Smooth muscle cell (in vitro differentiated cells): Measurements from ENCODE around the gene TRIM2. TPM values are rescaled to one million over a fixed set of nuclear protein-coding genes. Genes with fewer than 3 reads are reported as not detected.
A peak's percentile ranks its signal among the peaks of the same experiment; 100 is the strongest.

ENCODE experiments used
- DNase-seq: peaks from one replicate; lab custom pipeline; 2025; ENCODE audit not compliant: unreplicated experiment; lab: John Stamatoyannopoulos, UW
- H2AFZ ChIP-seq: fragments of 200-600 bp; sonication (generic); 2 replicates; pipeline ENCODE4 v1.6.0; 2016; ENCODE audit warnings: antibody characterized with exemption, low read depth, mild to moderate bottlenecking
- H3F3A ChIP-seq: fragments of 200-600 bp; sonication (generic); 2 replicates; pipeline ENCODE4 v1.6.0; 2017; ENCODE audit warnings: antibody characterized with exemption, low read depth
- H3K27ac ChIP-seq: fragments of 200-600 bp; sonication (generic); 2 replicates; pipeline ENCODE4 v1.5.1; 2016; ENCODE audit warnings: low read depth, mild to moderate bottlenecking
- H3K27me3 ChIP-seq: fragments of 200-600 bp; sonication (generic); 2 replicates; pipeline ENCODE4 v1.6.1; 2016; ENCODE audit warnings: low read depth, mild to moderate bottlenecking
- H3K36me3 ChIP-seq: fragments of 200-600 bp; sonication (generic); 2 replicates; pipeline ENCODE4 v1.5.1; 2016; ENCODE audit warnings: low read depth
- H3K4me1 ChIP-seq: fragments of 200-600 bp; sonication (generic); 2 replicates; pipeline ENCODE4 v1.5.1; 2016; ENCODE audit warnings: low read depth
- H3K4me2 ChIP-seq: fragments of 200-600 bp; sonication (generic); 2 replicates; pipeline ENCODE4 v1.6.0; 2016; ENCODE audit warnings: mild to moderate bottlenecking
- H3K4me3 ChIP-seq: fragments of 200-600 bp; sonication (generic); 2 replicates; pipeline ENCODE4 v1.5.1; 2016; ENCODE audit warnings: mild to moderate bottlenecking
- H3K79me2 ChIP-seq: fragments of 200-600 bp; sonication (generic); 2 replicates; pipeline ENCODE4 v1.6.0; 2016; ENCODE audit warnings: low read depth, mild to moderate bottlenecking
- H3K9ac ChIP-seq: fragments of 200-600 bp; sonication (generic); 2 replicates; pipeline ENCODE4 v1.6.0; 2016; ENCODE audit warnings: low read depth
- H3K9me3 ChIP-seq: fragments of 200-600 bp; sonication (generic); replicated peaks from 2 replicates; pipeline ENCODE4 v1.5.1; 2016; ENCODE audit warnings: low read depth
- H4K20me1 ChIP-seq: fragments of 200-600 bp; sonication (generic); 2 replicates; pipeline ENCODE4 v1.6.0; 2016; ENCODE audit warnings: low read depth
- WGBS: methylation state at CpG from one replicate; pipeline ENCODE4 v1.1.7; 2016; ENCODE audit warnings: low lambda C conversion rate; 5-methylcytosine and 5-hydroxymethylcytosine counted together
- polyA plus RNA-seq: library from polyadenylated mRNA; unstranded; fragments of >200 nt; fragmentation: Nextera tagmentation; extraction: Ambion mirVana; gene quantifications from 2 replicates; pipeline ENCODE4 v1.2.1, GENCODE V29; 2016
- total RNA-seq: library from RNA; depleted of rRNA; stranded (reverse); fragments of >200 nt; gene quantifications from 2 replicates; pipeline ENCODE4 v1.2.3, GENCODE V29; 2014
- TF ChIP-seq, protein P1 (sequence below): fragments of 200-600 bp; sonication (generic); IDR thresholded peaks from 2 replicates; pipeline ENCODE4 v1.5.1; 2017; ENCODE audit warnings: borderline replicate concordance, mild to moderate bottlenecking, antibody characterized with exemption; ENCODE audit not compliant: insufficient read depth, poor library complexity, severe bottlenecking

The TRIM2 gene
- total and polyA plus RNA-seq, 2 experiments from 2014 or later = 9.1 to 33.4 TPM

DNA sequence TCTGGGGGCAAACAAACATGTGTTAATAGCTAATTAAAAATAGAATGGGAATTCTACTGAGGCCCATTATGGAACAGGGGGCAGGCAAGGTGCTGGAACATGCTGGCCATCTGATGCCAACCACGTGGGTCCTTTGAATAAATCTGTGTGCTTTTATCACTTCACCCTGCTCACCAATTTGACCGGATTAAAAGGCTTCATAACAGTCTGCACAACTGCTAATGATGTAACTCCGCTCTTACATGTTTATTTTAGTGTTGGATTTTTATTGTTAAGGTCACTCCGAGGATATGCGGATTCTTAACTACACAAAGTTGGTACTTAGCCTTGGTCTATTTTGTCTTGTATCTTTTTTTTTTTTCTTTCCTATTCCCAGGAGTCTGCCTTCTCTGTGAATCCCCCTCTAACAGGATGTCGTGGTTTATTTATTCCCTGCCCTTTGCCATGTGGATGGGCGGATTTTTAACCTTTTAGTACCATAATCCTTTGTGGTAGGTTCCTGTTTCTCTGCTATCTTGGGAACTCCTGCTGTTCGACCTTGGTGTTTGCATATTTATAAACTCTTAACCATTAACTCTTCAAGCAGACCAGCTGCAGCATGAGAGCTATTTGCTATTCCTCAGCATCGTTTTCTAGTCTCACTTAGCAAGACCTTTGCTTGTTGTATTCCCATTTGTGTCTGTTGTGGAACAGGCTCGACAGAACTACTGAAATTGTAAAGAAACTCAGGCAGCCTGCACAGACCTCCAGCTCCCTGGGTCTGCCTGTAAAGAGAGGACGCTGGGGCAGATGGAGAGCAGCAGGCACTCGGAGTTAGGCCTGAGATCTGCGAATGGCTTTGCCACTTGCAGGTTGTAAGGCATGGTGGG lies 38.0 kb downstream of the TRIM2 start:
- H3K9me3 ChIP-seq = no peaks in the 10 kb centered on the region
- no peak for DNase-seq
- no peak overlapping the region for H2AFZ ChIP-seq
- H3K4me2 ChIP-seq = peak overlapping the region; percentile 50
- H3K79me2 ChIP-seq = peaks cover 6% of the 10 kb centered on the region
- no peaks in the 10 kb centered on the region for H3K4me1 ChIP-seq
- H3K27me3 ChIP-seq = no peaks in the 10 kb centered on the region
- H3K9ac ChIP-seq = no peak overlapping the region
- TF ChIP-seq, protein P1, sequence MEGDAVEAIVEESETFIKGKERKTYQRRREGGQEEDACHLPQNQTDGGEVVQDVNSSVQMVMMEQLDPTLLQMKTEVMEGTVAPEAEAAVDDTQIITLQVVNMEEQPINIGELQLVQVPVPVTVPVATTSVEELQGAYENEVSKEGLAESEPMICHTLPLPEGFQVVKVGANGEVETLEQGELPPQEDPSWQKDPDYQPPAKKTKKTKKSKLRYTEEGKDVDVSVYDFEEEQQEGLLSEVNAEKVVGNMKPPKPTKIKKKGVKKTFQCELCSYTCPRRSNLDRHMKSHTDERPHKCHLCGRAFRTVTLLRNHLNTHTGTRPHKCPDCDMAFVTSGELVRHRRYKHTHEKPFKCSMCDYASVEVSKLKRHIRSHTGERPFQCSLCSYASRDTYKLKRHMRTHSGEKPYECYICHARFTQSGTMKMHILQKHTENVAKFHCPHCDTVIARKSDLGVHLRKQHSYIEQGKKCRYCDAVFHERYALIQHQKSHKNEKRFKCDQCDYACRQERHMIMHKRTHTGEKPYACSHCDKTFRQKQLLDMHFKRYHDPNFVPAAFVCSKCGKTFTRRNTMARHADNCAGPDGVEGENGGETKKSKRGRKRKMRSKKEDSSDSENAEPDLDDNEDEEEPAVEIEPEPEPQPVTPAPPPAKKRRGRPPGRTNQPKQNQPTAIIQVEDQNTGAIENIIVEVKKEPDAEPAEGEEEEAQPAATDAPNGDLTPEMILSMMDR = no peak
- H3K4me3 ChIP-seq = no peak overlapping the region
- peaks cover 35% of the 10 kb centered on the region for H4K20me1 ChIP-seq
- H3K36me3 ChIP-seq = no peaks in the 10 kb centered on the region
- 46% methylated on average over 13 of the region's 13 CpGs for WGBS
- H3F3A ChIP-seq = no peaks in the 10 kb centered on the region
- H3K27ac ChIP-seq = no peak overlapping the region

DNA sequence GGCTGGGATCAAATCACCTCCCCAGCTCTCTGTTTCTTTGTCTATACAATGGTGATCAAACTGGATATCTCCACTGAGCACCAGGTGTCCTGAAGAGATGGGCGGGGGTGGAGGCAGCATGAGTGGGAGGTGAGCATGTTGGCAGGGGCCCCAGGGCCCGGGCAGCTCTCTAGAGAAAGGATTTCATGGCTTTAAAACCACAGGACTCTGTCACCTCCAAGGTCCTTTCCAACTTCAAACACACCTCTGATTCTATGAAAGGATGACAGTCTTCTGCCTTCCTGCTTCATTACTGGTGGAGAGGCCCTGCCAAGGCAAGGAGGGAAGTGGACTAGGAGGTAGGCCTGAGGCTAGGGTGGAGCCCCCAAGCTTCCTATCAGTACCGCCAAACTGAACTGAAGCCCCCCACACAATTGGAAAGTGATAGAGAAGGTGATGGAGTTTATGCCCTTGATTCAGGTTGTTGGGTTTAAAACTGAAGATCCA lies 38.6 kb downstream of the TRIM2 start:
- H2AFZ ChIP-seq = no peak overlapping the region
- H3K4me1 ChIP-seq = peaks cover under 1% of the 10 kb centered on the region

DNA sequence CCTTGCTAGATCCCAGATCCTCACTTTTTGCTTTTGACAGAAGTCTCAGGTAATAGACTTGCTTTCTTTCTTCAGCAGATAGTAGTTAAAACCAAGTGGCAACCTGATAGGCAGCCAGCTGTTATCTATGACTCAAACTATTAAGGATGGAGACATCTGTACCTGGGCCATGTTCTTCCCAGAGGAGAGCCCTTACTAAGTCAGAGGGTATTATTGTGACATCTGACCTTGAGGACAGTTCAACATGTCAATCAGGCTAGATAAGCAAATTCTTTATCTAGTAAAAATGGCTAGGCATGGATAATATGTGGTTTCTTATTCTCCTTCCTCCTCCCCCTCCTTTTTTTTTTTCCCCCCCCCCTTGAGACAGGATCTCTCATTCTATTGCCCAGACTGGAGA lies 39.2 kb downstream of the TRIM2 start:
- H3K79me2 ChIP-seq = peaks cover 4% of the 10 kb centered on the region

More for the DNA sequence above, 38.6 kb downstream of the TRIM2 start:
- Histone ChIP-seq H3K27me3 (no peaks in the 10 kb centered on the region), H3K4me3 (no peak overlapping the region), H3F3A (no peaks in the 10 kb centered on the region), H3K27ac (no peak overlapping the region), H3K9ac (no peak overlapping the region), H4K20me1 (peaks cover 34% of the 10 kb centered on the region), H3K36me3 (no peaks in the 10 kb centered on the region), H3K4me2 (no peak overlapping the region), H3K79me2 (peaks cover 4% of the 10 kb centered on the region), H3K9me3 (no peaks in the 10 kb centered on the region)
- WGBS = 82% methylated on average over 3 of the region's 3 CpGs
- TF ChIP-seq, protein P1 = no peak
- no peak for DNase-seq

More for the DNA sequence above, 39.2 kb downstream of the TRIM2 start:
- Histone ChIP-seq H3K27me3 (no peaks in the 10 kb centered on the region), H3K4me1 (peaks cover 6% of the 10 kb centered on the region), H3K4me3 (no peak overlapping the region), H3K36me3 (no peaks in the 10 kb centered on the region), H2AFZ (no peak overlapping the region), H3F3A (no peaks in the 10 kb centered on the region), H3K27ac (no peak overlapping the region), H3K9me3 (no peaks in the 10 kb centered on the region), H4K20me1 (peaks cover 29% of the 10 kb centered on the region), H3K4me2 (no peak overlapping the region), H3K9ac (no peak overlapping the region)
- TF ChIP-seq, protein P1 = no peak
- no peak for DNase-seq
